GM12878 (cell line): Measurements from ENCODE around the gene UNCX. TPM values are rescaled to one million over a fixed set of nuclear protein-coding genes. Genes with fewer than 3 reads are reported as not detected.

Source experiments
- ATAC-seq: fragments of 200-7000 bp; cut with Tn5 transposase; 3 replicates; pipeline ENCODE4 v1.9.1; 2020; ENCODE audit warnings: mild to moderate bottlenecking, moderate library complexity
- BruUV-seq: library from RNA; stranded (reverse); fragments of 400-500 nt; replicated peaks from 2 replicates; lab custom pipeline; 2021; lab: Mats Ljungman, UMichigan
- CTCF ChIA-PET: fragments of 300-600 bp; sonication (Branson Sonifier 250); formaldehyde crosslinking; extraction: SDS; loops from one replicate; lab custom pipeline; 2021; ENCODE audit warnings: inconsistent platforms; lab: Yijun Ruan, JAX
- POLR2A ChIA-PET: fragments of 350-600 bp; formaldehyde crosslinking; extraction: SDS; loops from one replicate; lab custom pipeline; 2021; ENCODE audit warnings: inconsistent platforms; lab: Charles Lee
- RAD21 ChIA-PET: fragments of 300-600 bp; sonication (Branson Sonifier 250); formaldehyde crosslinking; loops from one replicate; lab custom pipeline; 2023; ENCODE audit warnings: antibody characterized with exemption; ENCODE audit not compliant: unreplicated experiment; lab: Charles Lee
- SMC1A ChIA-PET: fragments of 300-600 bp; sonication (Branson Sonifier 250); formaldehyde crosslinking; loops from one replicate; lab custom pipeline; 2023; ENCODE audit not compliant: unreplicated experiment, uncharacterized antibody; lab: Charles Lee
- DNase-seq: peaks from one replicate; pipeline ENCODE4 v3.0.0-alpha.2; 2011; ENCODE audit warnings: low read depth, low spot score
- FAIRE-seq: peaks from 3 replicates; lab custom pipeline; 2011; peaks lifted over from hg19 to GRCh38; lab: Jason Lieb, UNC
- H2AFZ ChIP-seq: 2 replicates; pipeline ENCODE4 v1.6.0; 2011; ENCODE audit warnings: low read depth, low read length, control low read depth; ENCODE audit not compliant: control insufficient read depth
- H3K27ac ChIP-seq: 2 replicates; pipeline ENCODE4 v1.5.1; 2011; ENCODE audit warnings: control low read depth; ENCODE audit not compliant: control insufficient read depth, insufficient read depth
- H3K27me3 ChIP-seq, 2 experiments: replicated peaks in 1 of 2; 2 replicates each; pipeline versions ENCODE4 v1.6.0 to v1.6.1; 2011; ENCODE audit warnings: low read length in 1 of 2; ENCODE audit not compliant: control insufficient read depth in 2 of 2, insufficient read depth in 2 of 2
- H3K36me3 ChIP-seq, 2 experiments: 2 replicates each; pipeline ENCODE4 v1.5.1; 2011; ENCODE audit warnings: low read length in 1 of 2; ENCODE audit not compliant: control insufficient read depth in 2 of 2, insufficient read depth in 2 of 2
- H3K4me1 ChIP-seq: 2 replicates; pipeline ENCODE4 v1.6.1; 2011; ENCODE audit warnings: mild to moderate bottlenecking, low read length, moderate library complexity, mixed read lengths; ENCODE audit not compliant: control insufficient read depth, insufficient read depth
- H3K4me2 ChIP-seq: 2 replicates; pipeline ENCODE4 v1.6.0; 2011; ENCODE audit warnings: control low read depth; ENCODE audit not compliant: control insufficient read depth, insufficient read depth
- H3K4me3 ChIP-seq: fragments of 200-600 bp; sonication (generic); 2 replicates; pipeline ENCODE4 v1.5.1; 2016
- H3K79me2 ChIP-seq: 2 replicates; pipeline ENCODE4 v1.6.0; 2011; ENCODE audit warnings: low read length; ENCODE audit not compliant: control insufficient read depth, insufficient read depth
- H3K9ac ChIP-seq: 2 replicates; pipeline ENCODE4 v1.8.0; 2011; ENCODE audit warnings: low read length, control low read depth, mixed read lengths; ENCODE audit not compliant: control insufficient read depth, insufficient read depth
- H3K9me3 ChIP-seq: replicated peaks from 3 replicates; pipeline ENCODE4 v1.5.1; 2011; ENCODE audit warnings: mild to moderate bottlenecking, low read length; ENCODE audit not compliant: control insufficient read depth, insufficient read depth
- H4K20me1 ChIP-seq: 2 replicates; pipeline ENCODE4 v1.6.0; 2011; ENCODE audit not compliant: control insufficient read depth, insufficient read depth
- CHD2 ChIP-seq: IDR thresholded peaks from 2 replicates; pipeline ENCODE4 v1.6.1; 2011; ENCODE audit warnings: low read depth, low read length, improper control_type of control experiment, borderline replicate concordance
- KAT2A ChIP-seq: conservative IDR thresholded peaks from 2 replicates; pipeline ENCODE4 v1.6.1; 2011; ENCODE audit warnings: low read depth, low read length; ENCODE audit not compliant: control insufficient read depth
- NFXL1 ChIP-seq: fragments of 450-650 bp; IDR thresholded peaks from 2 replicates; pipeline ENCODE4 v1.6.1; 2017; ENCODE audit warnings: antibody characterized with exemption, mild to moderate bottlenecking, borderline replicate concordance
- PAX5 ChIP-seq: IDR thresholded peaks from 2 replicates; pipeline ENCODE4 v1.6.1; 2011; ENCODE audit warnings: low read depth, low read length, borderline replicate concordance
- RAD21 ChIP-seq: IDR thresholded peaks from 2 replicates; pipeline ENCODE4 v1.6.1; 2011; ENCODE audit warnings: mild to moderate bottlenecking, low read depth, low read length, moderate library complexity; ENCODE audit not compliant: insufficient read depth
- RB1 ChIP-seq: fragments of 450-650 bp; formaldehyde crosslinking; IDR thresholded peaks from 2 replicates; pipeline ENCODE4 v1.6.1; 2017; ENCODE audit warnings: mild to moderate bottlenecking, borderline replicate concordance
- RCOR1 ChIP-seq: conservative IDR thresholded peaks from 2 replicates; pipeline ENCODE4 v1.6.1; 2012; ENCODE audit warnings: low read depth, low read length, improper control_type of control experiment
- SREBF2 ChIP-seq: IDR thresholded peaks from 2 replicates; pipeline ENCODE4 v1.6.1; 2012; ENCODE audit warnings: mild to moderate bottlenecking, low read length
- WGBS: methylation state at CpG from one replicate; pipeline ENCODE4 v1.1.6; 2016; ENCODE audit warnings: low lambda C conversion rate; ENCODE audit not compliant: insufficient replicate concordance, insufficient coverage; ENCODE audit errors: missing lambda C conversion rate; 5-methylcytosine and 5-hydroxymethylcytosine counted together
- in situ Hi-C: fragments of 300-500 bp; cut with MboI; formaldehyde crosslinking; loops from 9 replicates; pipeline ENCODE4 v1.14.3; 2018; ENCODE audit warnings: mixed read lengths
- intact Hi-C: fragments of 100-400 bp; cut with micrococcal nuclease; formaldehyde crosslinking; loops from one replicate; pipeline ENCODE4 v1.14.2; 2022; ENCODE audit not compliant: unreplicated experiment
- polyA plus RNA-seq, 11 experiments: library from polyadenylated mRNA; depleted of rRNA in 4 of 11; unstranded in 6 of 11; stranded (reverse) in 5 of 11; fragments of >200 nt; fragmentation: Nextera tagmentation in 4 of 11; fragmentation: Illumina TruSeq in 1 of 11; extraction: Ambion mirVana in 4 of 11; extraction: Trizol in 1 of 11; gene quantifications; 1 replicate in 1 of 11; 2 replicates in 10 of 11; pipeline versions ENCODE4 v1.2.1 to v1.2.3, GENCODE V29; 2011 to 2016; ENCODE audit warnings: inconsistent platforms in 2 of 11, missing spikeins in 2 of 11, low read depth in 1 of 11
- total RNA-seq, 4 experiments: library from RNA; depleted of rRNA in 3 of 4; stranded (reverse); fragments of >200 nt in 3 of 4; fragmentation: Illumina TruSeq in 1 of 4; extraction: Trizol in 1 of 4; gene quantifications; 2 replicates each; pipeline versions ENCODE4 v1.2.1 to v1.2.3, GENCODE V29; 2013 to 2021
- TF ChIP-seq, protein P1 (sequence below): fragments of 450-650 bp; formaldehyde crosslinking; IDR thresholded peaks from 2 replicates; pipeline ENCODE4 v1.4.0; 2020; ENCODE audit warnings: mild to moderate bottlenecking, moderate library complexity
- TF ChIP-seq, protein P2 (sequence below): fragments of 450-650 bp; IDR thresholded peaks from 2 replicates; pipeline ENCODE4 v1.6.1; 2016; ENCODE audit warnings: mild to moderate bottlenecking
- TF ChIP-seq, protein P3 (sequence below): IDR thresholded peaks from 2 replicates; pipeline ENCODE4 v1.6.1; 2012; ENCODE audit warnings: low read depth, low read length, improper control_type of control experiment
- TF ChIP-seq, protein P4 (sequence below): IDR thresholded peaks from 2 replicates; pipeline ENCODE4 v1.6.1; 2011; ENCODE audit warnings: borderline replicate concordance, low read depth, mild to moderate bottlenecking, moderate library complexity, mixed read lengths, low read length; ENCODE audit not compliant: insufficient read depth; ENCODE audit errors: extremely low read length

UNCX gene
- total and polyA plus RNA-seq, 10 of the 15 experiments (the other 5 are each of a cell fraction or from before 2014, with no cell fraction given), result not detected

DNA sequence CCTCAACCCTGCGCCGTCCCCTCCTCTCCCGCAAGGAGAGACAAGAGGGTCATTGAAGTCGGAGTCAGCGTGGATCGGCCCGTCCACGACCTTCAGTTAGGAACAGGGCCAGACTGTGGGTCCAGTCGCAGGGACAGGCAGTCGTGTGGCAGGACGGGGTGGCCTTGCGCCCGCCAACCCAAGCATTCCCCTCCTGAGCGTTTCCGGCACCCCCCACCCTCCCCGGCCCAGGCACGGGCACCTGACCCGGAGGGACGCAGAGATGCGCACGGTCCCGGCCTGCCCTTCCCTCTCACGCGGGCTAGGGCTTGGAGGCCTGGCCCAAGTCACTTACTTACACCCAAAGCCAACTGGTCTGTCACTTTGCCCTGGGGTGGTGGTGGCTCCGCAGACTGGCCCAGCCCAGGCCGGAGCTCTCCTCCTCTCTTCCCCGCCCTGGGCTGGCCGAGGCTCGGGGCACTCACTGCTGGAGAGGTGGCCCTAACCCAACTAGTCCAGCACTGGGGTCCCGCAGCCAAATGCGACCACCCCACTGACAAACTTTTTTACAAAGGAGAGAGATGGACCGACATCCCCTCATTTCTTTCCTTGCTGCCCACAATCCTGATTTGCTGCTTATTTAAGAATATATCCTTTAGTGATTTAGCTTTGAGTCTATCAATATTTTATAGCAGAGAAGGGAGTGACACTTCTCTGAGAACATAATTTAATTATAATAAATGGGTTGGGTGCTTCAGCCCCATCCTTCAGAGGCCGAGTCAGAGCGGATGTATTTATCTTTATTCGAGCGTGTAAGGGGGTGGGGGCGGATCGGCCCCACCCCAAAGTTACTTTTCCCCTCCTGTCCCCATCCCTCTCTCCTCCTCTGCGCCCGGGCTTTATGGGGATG is 1.2 kb upstream of the UNCX start (continued):
- TF ChIP-seq, protein P1, sequence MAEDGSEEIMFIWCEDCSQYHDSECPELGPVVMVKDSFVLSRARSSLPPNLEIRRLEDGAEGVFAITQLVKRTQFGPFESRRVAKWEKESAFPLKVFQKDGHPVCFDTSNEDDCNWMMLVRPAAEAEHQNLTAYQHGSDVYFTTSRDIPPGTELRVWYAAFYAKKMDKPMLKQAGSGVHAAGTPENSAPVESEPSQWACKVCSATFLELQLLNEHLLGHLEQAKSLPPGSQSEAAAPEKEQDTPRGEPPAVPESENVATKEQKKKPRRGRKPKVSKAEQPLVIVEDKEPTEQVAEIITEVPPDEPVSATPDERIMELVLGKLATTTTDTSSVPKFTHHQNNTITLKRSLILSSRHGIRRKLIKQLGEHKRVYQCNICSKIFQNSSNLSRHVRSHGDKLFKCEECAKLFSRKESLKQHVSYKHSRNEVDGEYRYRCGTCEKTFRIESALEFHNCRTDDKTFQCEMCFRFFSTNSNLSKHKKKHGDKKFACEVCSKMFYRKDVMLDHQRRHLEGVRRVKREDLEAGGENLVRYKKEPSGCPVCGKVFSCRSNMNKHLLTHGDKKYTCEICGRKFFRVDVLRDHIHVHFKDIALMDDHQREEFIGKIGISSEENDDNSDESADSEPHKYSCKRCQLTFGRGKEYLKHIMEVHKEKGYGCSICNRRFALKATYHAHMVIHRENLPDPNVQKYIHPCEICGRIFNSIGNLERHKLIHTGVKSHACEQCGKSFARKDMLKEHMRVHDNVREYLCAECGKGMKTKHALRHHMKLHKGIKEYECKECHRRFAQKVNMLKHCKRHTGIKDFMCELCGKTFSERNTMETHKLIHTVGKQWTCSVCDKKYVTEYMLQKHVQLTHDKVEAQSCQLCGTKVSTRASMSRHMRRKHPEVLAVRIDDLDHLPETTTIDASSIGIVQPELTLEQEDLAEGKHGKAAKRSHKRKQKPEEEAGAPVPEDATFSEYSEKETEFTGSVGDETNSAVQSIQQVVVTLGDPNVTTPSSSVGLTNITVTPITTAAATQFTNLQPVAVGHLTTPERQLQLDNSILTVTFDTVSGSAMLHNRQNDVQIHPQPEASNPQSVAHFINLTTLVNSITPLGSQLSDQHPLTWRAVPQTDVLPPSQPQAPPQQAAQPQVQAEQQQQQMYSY (CRISPR knock-in tag), result no peak
- TF ChIP-seq, protein P2, sequence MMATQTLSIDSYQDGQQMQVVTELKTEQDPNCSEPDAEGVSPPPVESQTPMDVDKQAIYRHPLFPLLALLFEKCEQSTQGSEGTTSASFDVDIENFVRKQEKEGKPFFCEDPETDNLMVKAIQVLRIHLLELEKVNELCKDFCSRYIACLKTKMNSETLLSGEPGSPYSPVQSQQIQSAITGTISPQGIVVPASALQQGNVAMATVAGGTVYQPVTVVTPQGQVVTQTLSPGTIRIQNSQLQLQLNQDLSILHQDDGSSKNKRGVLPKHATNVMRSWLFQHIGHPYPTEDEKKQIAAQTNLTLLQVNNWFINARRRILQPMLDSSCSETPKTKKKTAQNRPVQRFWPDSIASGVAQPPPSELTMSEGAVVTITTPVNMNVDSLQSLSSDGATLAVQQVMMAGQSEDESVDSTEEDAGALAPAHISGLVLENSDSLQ, result no peak
- TF ChIP-seq, protein P3, sequence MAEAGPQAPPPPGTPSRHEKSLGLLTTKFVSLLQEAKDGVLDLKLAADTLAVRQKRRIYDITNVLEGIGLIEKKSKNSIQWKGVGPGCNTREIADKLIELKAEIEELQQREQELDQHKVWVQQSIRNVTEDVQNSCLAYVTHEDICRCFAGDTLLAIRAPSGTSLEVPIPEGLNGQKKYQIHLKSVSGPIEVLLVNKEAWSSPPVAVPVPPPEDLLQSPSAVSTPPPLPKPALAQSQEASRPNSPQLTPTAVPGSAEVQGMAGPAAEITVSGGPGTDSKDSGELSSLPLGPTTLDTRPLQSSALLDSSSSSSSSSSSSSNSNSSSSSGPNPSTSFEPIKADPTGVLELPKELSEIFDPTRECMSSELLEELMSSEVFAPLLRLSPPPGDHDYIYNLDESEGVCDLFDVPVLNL, result no peak

DNA sequence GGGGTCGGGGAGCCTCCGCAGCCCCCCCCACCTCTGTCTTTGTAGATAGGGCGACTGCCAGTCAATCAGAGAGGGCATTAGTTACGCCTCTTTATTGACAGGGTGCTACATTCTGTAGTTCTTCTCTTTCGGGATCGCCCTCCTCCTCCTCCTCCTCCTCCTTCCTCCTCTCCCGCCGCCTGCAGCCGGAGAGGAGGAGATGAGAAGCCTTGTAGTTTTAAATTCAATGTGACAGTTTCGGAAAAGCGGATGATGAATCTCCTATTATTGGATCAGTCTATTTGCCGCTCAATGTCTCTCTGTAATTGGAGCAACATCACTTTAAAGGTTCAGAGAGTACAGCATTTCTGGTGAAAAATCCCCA is 587 bp upstream of the UNCX start:
- H4K20me1 ChIP-seq, result no peaks in the 10 kb centered on the region
- no peak overlapping the region for H3K4me2 ChIP-seq
- ChIA-PET SMC1A (no interaction called here), CTCF (no interaction called here), POLR2A (no interaction called here), RAD21 (no interaction called here)
- no peaks in the 10 kb centered on the region for H3K9me3 ChIP-seq
- no peak overlapping the region for H3K4me3 ChIP-seq
- no peak overlapping the region for H3K9ac ChIP-seq
- no peaks in the 10 kb centered on the region for H3K79me2 ChIP-seq
- no peak overlapping the region for H3K27ac ChIP-seq
- ATAC-seq, result no peak
- H3K4me1 ChIP-seq, result no peaks in the 10 kb centered on the region
- 30% methylated on average over 10 of the region's 12 CpGs for WGBS
- in situ Hi-C loops, result no loop called here
- no peak for DNase-seq
- intact Hi-C loops, result no loop called here
- H3K27me3 ChIP-seq, result peaks cover 0 to 11% of the 10 kb centered on the region in 2 experiments; a peak in 2 of 4 replicates
- no peaks in the 10 kb centered on the region for H3K36me3 ChIP-seq
- BruUV-seq, result no TSS peak
- H2AFZ ChIP-seq, result no peak overlapping the region
- FAIRE-seq, result no peak
- TF ChIP-seq RAD21 (no peak), NFXL1 (no peak), KAT2A (no peak), RB1 (no peak), SREBF2 (no peak), PAX5 (no peak), CHD2 (no peak), RCOR1 (no peak)
- TF ChIP-seq, protein P3, result no peak
- TF ChIP-seq, protein P4, sequence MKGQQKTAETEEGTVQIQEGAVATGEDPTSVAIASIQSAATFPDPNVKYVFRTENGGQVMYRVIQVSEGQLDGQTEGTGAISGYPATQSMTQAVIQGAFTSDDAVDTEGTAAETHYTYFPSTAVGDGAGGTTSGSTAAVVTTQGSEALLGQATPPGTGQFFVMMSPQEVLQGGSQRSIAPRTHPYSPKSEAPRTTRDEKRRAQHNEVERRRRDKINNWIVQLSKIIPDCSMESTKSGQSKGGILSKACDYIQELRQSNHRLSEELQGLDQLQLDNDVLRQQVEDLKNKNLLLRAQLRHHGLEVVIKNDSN, result no peak
